Astrocyte (in vitro differentiated cells and primary cell): ENCODE results near the gene LIN7B. TPM values are rescaled to one million over a fixed set of nuclear protein-coding genes. Genes with fewer than 3 reads are reported as not detected.

Source experiments
- DNase-seq: peaks from one replicate; pipeline ENCODE4 v3.0.0-alpha.2; 2010; ENCODE audit warnings: low read depth
- FAIRE-seq: peaks from 2 replicates; lab custom pipeline; 2011; peaks lifted over from hg19 to GRCh38; lab: Jason Lieb, UNC
- H2AFZ ChIP-seq: 2 replicates; pipeline ENCODE4 v1.6.0; 2012; ENCODE audit warnings: low read depth, low read length, inconsistent platforms
- H3K27ac ChIP-seq: 2 replicates; pipeline ENCODE4 v1.5.1; 2011; ENCODE audit warnings: low read depth, low read length, inconsistent platforms
- H3K27me3 ChIP-seq: 2 replicates; pipeline ENCODE4 v1.6.0; 2011; ENCODE audit warnings: low read length, inconsistent platforms; ENCODE audit not compliant: insufficient read depth
- H3K36me3 ChIP-seq: 2 replicates; pipeline ENCODE4 v1.5.1; 2011; ENCODE audit warnings: low read length, inconsistent platforms; ENCODE audit not compliant: insufficient read depth
- H3K4me1 ChIP-seq: 2 replicates; pipeline ENCODE4 v1.5.1; 2011; ENCODE audit warnings: low read length, inconsistent platforms; ENCODE audit not compliant: insufficient read depth
- H3K4me2 ChIP-seq: 2 replicates; pipeline ENCODE4 v1.6.0; 2012; ENCODE audit warnings: low read length, inconsistent platforms
- H3K4me3 ChIP-seq: 2 replicates; pipeline ENCODE4 v1.5.1; 2011; ENCODE audit warnings: low read depth, mild to moderate bottlenecking, low read length, inconsistent platforms; ENCODE audit not compliant: insufficient read depth
- H3K79me2 ChIP-seq: 2 replicates; pipeline ENCODE4 v1.6.0; 2012; ENCODE audit warnings: mild to moderate bottlenecking, low read length, inconsistent platforms; ENCODE audit not compliant: insufficient read depth
- H3K9ac ChIP-seq: 2 replicates; pipeline ENCODE4 v1.6.0; 2012; ENCODE audit warnings: mild to moderate bottlenecking, low read length, inconsistent platforms
- H3K9me3 ChIP-seq: 2 replicates; pipeline ENCODE4 v1.5.1; 2012; ENCODE audit warnings: low read depth, mild to moderate bottlenecking, low read length, inconsistent platforms; ENCODE audit not compliant: insufficient read depth
- H4K20me1 ChIP-seq: 2 replicates; pipeline ENCODE4 v1.6.0; 2012; ENCODE audit warnings: low read length, inconsistent platforms; ENCODE audit not compliant: insufficient read depth
- H3K27ac Mint-ChIP-seq: one replicate; pipeline ENCODE4 v1.8.0; 2021; ENCODE audit warnings: mild to moderate bottlenecking, mixed read lengths; ENCODE audit not compliant: unreplicated experiment
- H3K27me3 Mint-ChIP-seq: one replicate; pipeline ENCODE4 v1.8.0; 2021; ENCODE audit warnings: low read depth, mixed read lengths; ENCODE audit not compliant: unreplicated experiment
- H3K36me3 Mint-ChIP-seq: one replicate; pipeline ENCODE4 v1.8.0; 2021; ENCODE audit warnings: low read depth, mixed read lengths; ENCODE audit not compliant: unreplicated experiment
- H3K4me1 Mint-ChIP-seq: one replicate; pipeline ENCODE4 v1.8.0; 2021; ENCODE audit warnings: low read depth, mixed read lengths; ENCODE audit not compliant: unreplicated experiment
- H3K4me3 Mint-ChIP-seq: one replicate; pipeline ENCODE4 v1.8.0; 2021; ENCODE audit warnings: mild to moderate bottlenecking, moderate library complexity, mixed read lengths; ENCODE audit not compliant: unreplicated experiment
- H3K9me3 Mint-ChIP-seq: one replicate; pipeline ENCODE4 v1.8.0; 2021; ENCODE audit warnings: mild to moderate bottlenecking, mixed read lengths; ENCODE audit not compliant: unreplicated experiment
- EZH2 ChIP-seq: IDR thresholded peaks from 2 replicates; pipeline ENCODE4 v1.6.1; 2012; ENCODE audit warnings: mild to moderate bottlenecking, low read length, inconsistent platforms; ENCODE audit not compliant: insufficient read depth
- total RNA-seq: library from RNA; stranded (reverse); gene quantifications from 2 replicates; pipeline ENCODE4 v1.2.1, GENCODE V29; 2021
- TF ChIP-seq, protein P1 (sequence below): IDR thresholded peaks from 2 replicates; pipeline ENCODE4 v1.5.1; 2011; ENCODE audit warnings: low read depth, mild to moderate bottlenecking, inconsistent platforms, low read length, moderate library complexity; ENCODE audit not compliant: insufficient read depth

Gene LIN7B
- total RNA-seq, 1 donor from 2014 or later = 8.9 TPM

DNA sequence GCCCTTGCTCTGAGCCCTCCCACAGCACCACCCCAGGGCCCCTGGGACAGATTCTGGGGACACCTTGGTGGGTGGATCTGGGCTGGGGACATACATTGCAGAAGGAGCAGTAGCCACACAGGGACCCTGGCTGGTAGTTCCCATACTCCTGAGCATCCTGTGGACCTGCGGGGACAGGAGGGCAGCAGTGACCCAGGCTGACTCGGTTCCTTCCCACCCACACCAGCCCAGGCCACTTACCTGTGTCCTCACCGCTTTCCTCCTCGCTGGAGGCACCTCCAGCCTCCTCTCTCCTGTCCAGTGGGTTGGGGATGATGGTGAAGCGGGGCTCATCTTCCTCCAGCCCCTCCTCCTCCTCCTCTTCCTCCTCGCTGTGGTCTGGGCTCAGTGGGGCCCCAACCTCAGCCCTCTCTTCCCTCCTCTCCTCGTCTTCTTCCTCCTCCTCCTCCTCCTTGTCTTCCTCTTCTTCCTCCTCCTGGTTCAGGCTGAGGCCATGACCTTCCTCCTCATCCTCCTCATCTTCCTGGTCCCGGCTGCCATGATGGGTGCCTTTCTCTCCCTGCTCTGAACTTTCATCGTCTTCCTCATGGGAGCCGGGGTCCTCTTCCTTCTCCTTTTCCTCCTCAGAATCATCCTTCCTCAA is 39.1 kb downstream of the LIN7B start:
- Mint-ChIP-seq H3K4me3 (no peak overlapping the region), H3K27ac (no peak overlapping the region), H3K27me3 (peaks cover 36% of the 10 kb centered on the region), H3K9me3 (peaks cover 19% of the 10 kb centered on the region), H3K4me1 (no peaks in the 10 kb centered on the region), H3K36me3 (peaks cover 9% of the 10 kb centered on the region)
- no peak for TF ChIP-seq EZH2
- TF ChIP-seq, protein P1, sequence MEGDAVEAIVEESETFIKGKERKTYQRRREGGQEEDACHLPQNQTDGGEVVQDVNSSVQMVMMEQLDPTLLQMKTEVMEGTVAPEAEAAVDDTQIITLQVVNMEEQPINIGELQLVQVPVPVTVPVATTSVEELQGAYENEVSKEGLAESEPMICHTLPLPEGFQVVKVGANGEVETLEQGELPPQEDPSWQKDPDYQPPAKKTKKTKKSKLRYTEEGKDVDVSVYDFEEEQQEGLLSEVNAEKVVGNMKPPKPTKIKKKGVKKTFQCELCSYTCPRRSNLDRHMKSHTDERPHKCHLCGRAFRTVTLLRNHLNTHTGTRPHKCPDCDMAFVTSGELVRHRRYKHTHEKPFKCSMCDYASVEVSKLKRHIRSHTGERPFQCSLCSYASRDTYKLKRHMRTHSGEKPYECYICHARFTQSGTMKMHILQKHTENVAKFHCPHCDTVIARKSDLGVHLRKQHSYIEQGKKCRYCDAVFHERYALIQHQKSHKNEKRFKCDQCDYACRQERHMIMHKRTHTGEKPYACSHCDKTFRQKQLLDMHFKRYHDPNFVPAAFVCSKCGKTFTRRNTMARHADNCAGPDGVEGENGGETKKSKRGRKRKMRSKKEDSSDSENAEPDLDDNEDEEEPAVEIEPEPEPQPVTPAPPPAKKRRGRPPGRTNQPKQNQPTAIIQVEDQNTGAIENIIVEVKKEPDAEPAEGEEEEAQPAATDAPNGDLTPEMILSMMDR = no peak
- no peak overlapping the region for H3K9ac ChIP-seq
- H3K4me3 ChIP-seq = no peak overlapping the region
- peaks cover 2% of the 10 kb centered on the region for H3K27me3 ChIP-seq
- no peak overlapping the region for H3K4me2 ChIP-seq
- peaks cover under 1% of the 10 kb centered on the region for H4K20me1 ChIP-seq
- no peaks in the 10 kb centered on the region for H3K36me3 ChIP-seq
- no peak for FAIRE-seq
- no peak overlapping the region for H2AFZ ChIP-seq
- H3K27ac ChIP-seq = no peak overlapping the region
- no peaks in the 10 kb centered on the region for H3K9me3 ChIP-seq
- peaks cover 13% of the 10 kb centered on the region for H3K4me1 ChIP-seq
- H3K79me2 ChIP-seq = peaks cover 7% of the 10 kb centered on the region
- no peak for DNase-seq

DNA sequence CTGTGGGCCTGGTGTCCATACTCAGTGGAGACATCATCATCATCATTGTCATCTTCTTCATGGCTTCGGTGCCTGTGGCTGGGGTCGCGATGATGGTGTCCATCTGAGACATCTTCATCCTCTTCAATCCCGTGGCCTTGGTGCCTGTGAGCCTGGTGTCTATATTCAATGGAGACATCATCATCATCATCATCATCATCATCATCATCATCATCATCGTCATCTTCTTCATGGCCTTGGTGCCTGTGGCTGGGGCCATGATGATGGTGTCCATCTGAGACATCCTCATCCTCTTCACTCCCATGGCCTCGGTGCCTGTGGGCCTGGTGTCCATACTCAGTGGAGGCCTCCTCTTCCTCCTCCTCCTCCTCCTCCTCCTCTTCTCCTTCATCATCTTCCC is 40.1 kb downstream of the LIN7B start:
- peaks cover 9% of the 10 kb centered on the region for H3K79me2 ChIP-seq
- peaks cover 13% of the 10 kb centered on the region for H3K4me1 ChIP-seq
- FAIRE-seq (no peak), DNase-seq (no peak)
- H3K36me3 ChIP-seq = no peaks in the 10 kb centered on the region
- no peak overlapping the region for H2AFZ ChIP-seq
- peaks cover 7% of the 10 kb centered on the region for H4K20me1 ChIP-seq
- H3K9ac ChIP-seq = no peak overlapping the region
- TF ChIP-seq, protein P1 = no peak
- TF ChIP-seq EZH2 = no peak
- Mint-ChIP-seq H3K36me3 (peaks cover 9% of the 10 kb centered on the region), H3K9me3 (peaks cover 19% of the 10 kb centered on the region), H3K4me3 (no peak overlapping the region), H3K4me1 (no peaks in the 10 kb centered on the region), H3K27me3 (peaks cover 36% of the 10 kb centered on the region), H3K27ac (no peak overlapping the region)
- no peaks in the 10 kb centered on the region for H3K9me3 ChIP-seq
- H3K27ac ChIP-seq = no peak overlapping the region
- H3K4me2 ChIP-seq = no peak overlapping the region
- H3K4me3 ChIP-seq = no peak overlapping the region
- H3K27me3 ChIP-seq = peaks cover 2% of the 10 kb centered on the region
